A673 (cell line): ENCODE data around the gene DCANP1.

Experiments
- EZH2 ChIP-seq: fragments of 200-600 bp; sonication (generic); IDR thresholded peaks from 2 replicates; pipeline ENCODE4 v1.6.1; 2017; ENCODE audit warnings: borderline replicate concordance, low read depth, mild to moderate bottlenecking, mixed read lengths, antibody characterized with exemption, low read length; ENCODE audit not compliant: poor library complexity, severe bottlenecking
- TF ChIP-seq, protein P1 (sequence below): fragments of 300-800, 200-600 bp; sonication (generic); conservative IDR thresholded peaks from 2 replicates; pipeline ENCODE4 v1.5.1; 2017; ENCODE audit warnings: low read depth, mild to moderate bottlenecking, antibody characterized with exemption, low read length, moderate library complexity, mixed read lengths

DNA sequence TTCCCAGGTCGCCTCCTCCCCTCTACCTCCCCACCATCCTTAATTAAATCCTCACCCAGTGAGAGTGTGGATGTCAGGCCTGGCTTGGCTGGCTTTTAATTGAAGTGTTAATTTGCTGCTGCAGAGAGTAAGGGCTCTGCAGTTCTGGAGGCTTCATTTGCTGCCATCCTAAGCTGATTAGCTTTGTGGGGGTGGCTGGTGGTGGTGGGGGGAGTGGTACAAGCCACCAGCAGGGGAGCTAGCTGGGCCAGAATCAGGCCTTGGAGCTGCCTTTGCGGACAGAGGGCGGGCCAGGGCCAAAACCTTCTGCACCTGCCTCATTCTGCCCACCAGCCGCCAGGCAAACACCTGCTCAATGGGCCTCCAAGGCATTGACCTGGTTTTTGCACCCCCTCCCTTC is 31.8 kb upstream of the DCANP1 start:
- TF ChIP-seq, protein P1, sequence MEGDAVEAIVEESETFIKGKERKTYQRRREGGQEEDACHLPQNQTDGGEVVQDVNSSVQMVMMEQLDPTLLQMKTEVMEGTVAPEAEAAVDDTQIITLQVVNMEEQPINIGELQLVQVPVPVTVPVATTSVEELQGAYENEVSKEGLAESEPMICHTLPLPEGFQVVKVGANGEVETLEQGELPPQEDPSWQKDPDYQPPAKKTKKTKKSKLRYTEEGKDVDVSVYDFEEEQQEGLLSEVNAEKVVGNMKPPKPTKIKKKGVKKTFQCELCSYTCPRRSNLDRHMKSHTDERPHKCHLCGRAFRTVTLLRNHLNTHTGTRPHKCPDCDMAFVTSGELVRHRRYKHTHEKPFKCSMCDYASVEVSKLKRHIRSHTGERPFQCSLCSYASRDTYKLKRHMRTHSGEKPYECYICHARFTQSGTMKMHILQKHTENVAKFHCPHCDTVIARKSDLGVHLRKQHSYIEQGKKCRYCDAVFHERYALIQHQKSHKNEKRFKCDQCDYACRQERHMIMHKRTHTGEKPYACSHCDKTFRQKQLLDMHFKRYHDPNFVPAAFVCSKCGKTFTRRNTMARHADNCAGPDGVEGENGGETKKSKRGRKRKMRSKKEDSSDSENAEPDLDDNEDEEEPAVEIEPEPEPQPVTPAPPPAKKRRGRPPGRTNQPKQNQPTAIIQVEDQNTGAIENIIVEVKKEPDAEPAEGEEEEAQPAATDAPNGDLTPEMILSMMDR = no peak
- TF ChIP-seq EZH2 = no peak
